Measurements from ENCODE around the gene SLX9.

DNA sequence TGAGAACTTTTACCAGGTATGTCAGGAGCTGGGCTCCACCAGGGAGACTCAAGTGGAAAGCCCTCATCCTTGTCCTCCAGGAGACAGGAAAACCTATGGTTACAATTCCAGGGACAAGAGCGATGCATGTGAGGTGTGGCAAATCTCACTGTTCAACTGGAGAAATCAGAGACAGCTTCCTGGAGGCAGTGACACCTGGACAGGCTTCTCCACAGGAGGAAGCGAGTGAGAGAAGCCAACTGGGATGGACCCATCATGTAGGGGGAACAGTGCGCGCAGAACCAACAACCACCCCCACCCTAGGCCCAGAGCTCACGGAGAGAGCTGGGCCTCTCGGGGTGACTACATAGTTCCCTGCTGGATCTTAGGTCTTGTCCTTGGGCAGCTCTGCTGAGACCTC, 5.6 kb upstream of the SLX9 start:
- TF ChIP-seq EZH2 (IDR thresholded peaks at IDR 0.05; ENCODE audit: borderline replicate concordance, low read length) = no peak
- TF ChIP-seq, protein P1, sequence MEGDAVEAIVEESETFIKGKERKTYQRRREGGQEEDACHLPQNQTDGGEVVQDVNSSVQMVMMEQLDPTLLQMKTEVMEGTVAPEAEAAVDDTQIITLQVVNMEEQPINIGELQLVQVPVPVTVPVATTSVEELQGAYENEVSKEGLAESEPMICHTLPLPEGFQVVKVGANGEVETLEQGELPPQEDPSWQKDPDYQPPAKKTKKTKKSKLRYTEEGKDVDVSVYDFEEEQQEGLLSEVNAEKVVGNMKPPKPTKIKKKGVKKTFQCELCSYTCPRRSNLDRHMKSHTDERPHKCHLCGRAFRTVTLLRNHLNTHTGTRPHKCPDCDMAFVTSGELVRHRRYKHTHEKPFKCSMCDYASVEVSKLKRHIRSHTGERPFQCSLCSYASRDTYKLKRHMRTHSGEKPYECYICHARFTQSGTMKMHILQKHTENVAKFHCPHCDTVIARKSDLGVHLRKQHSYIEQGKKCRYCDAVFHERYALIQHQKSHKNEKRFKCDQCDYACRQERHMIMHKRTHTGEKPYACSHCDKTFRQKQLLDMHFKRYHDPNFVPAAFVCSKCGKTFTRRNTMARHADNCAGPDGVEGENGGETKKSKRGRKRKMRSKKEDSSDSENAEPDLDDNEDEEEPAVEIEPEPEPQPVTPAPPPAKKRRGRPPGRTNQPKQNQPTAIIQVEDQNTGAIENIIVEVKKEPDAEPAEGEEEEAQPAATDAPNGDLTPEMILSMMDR (IDR thresholded peaks at IDR 0.05; ENCODE audit: low read length) = no peak
